HCT116 (cell line): ENCODE results near the gene SCP2.

Source experiments
- CEBPB ChIP-seq: IDR thresholded peaks from 2 replicates; pipeline ENCODE4 v1.6.1; 2012; ENCODE audit warnings: low read depth
- CTCF ChIP-seq, 3 experiments: fragments of 200-600 bp in 1 of 3; sonication (generic) in 1 of 3; IDR thresholded peaks in 2 of 3; conservative IDR thresholded peaks in 1 of 3; 2 replicates each; pipeline ENCODE4 v1.5.1; 2012 to 2017; ENCODE audit warnings: low read depth in 2 of 3, low read length in 2 of 3, antibody characterized with exemption in 1 of 3, borderline replicate concordance in 1 of 3, control low read depth in 1 of 3, mild to moderate bottlenecking in 1 of 3, mixed read lengths in 1 of 3, mixed run types in 1 of 3, moderate library complexity in 1 of 3; ENCODE audit not compliant: insufficient read depth in 1 of 3
- POLR2A ChIP-seq: IDR thresholded peaks from 2 replicates; pipeline ENCODE4 v1.7.0; 2011; ENCODE audit warnings: borderline replicate concordance; ENCODE audit not compliant: insufficient read depth, insufficient read length; ENCODE audit errors: extremely low read depth
- RAD21 ChIP-seq: IDR thresholded peaks from 2 replicates; pipeline ENCODE4 v1.6.1; 2012; ENCODE audit warnings: low read depth, mild to moderate bottlenecking

- TF ChIP-seq CTCF (IDR thresholded peaks at IDR 0.05 in 2 of 3, conservative IDR thresholded peaks at IDR 0.05 in 1 of 3; ENCODE audit: borderline replicate concordance in 1 of 3, insufficient read depth in 1 of 3, low read depth in 2 of 3, low read length in 2 of 3), result no peak
- TF ChIP-seq RAD21, result no peak
- no peak for TF ChIP-seq POLR2A
- no peak for TF ChIP-seq CEBPB
Measured at GRCh38 chr1:52928015-52928404, 934 bp downstream of the SCP2 start.
